H1 (cell line): ENCODE results near the gene SORBS1. TPM values are rescaled to one million over a fixed set of nuclear protein-coding genes. Genes with fewer than 3 reads are reported as not detected.

Experiments
- BCL11A ChIP-seq, 2 experiments: IDR thresholded peaks; one replicate each; pipeline ENCODE4 v1.6.1; 2011; ENCODE audit warnings: low read depth in 2 of 2, low read length in 2 of 2, mild to moderate bottlenecking in 2 of 2
- CTBP2 ChIP-seq: IDR thresholded peaks from 2 replicates; pipeline ENCODE4 v1.7.0; 2011; ENCODE audit warnings: borderline replicate concordance, mild to moderate bottlenecking, moderate library complexity, mixed read lengths, low read length; ENCODE audit not compliant: insufficient read depth, insufficient read length
- SIN3A ChIP-seq, 2 experiments: IDR thresholded peaks in 1 of 2; conservative IDR thresholded peaks in 1 of 2; 2 replicates each; pipeline ENCODE4 v1.6.1; 2011 to 2012; ENCODE audit warnings: low read length in 2 of 2, improper control_type of control experiment in 1 of 2, low read depth in 1 of 2, mild to moderate bottlenecking in 1 of 2
- TEAD4 ChIP-seq: IDR thresholded peaks from 2 replicates; pipeline ENCODE4 v1.6.1; 2012; ENCODE audit warnings: low read depth, low read length, inconsistent platforms, mixed read lengths
- polyA plus RNA-seq, 7 experiments: library from polyadenylated mRNA; depleted of rRNA in 3 of 7; stranded (reverse) in 5 of 7; unstranded in 2 of 7; fragments of >200 nt in 5 of 7; fragments of 200-250 nt in 2 of 7; gene quantifications; 1 replicate in 5 of 7; 2 replicates in 1 of 7; 4 replicates in 1 of 7; pipeline versions ENCODE4 v1.2.1 to v1.2.3, GENCODE V29; 2011 to 2013; ENCODE audit warnings: missing spikeins in 2 of 7, mixed read lengths in 2 of 7
- total RNA-seq: library from RNA; stranded (reverse); fragmentation: NEBNext Ultra II Directional; extraction: Animal tissue kit (Norgen Biotek cat#: 25700); gene quantifications from 2 replicates; pipeline ENCODE4 v1.2.1, GENCODE V29; 2021
- TF ChIP-seq, protein P1 (sequence below): IDR thresholded peaks from 2 replicates; pipeline ENCODE4 v1.6.1; 2011; ENCODE audit warnings: low read length, improper control_type of control experiment

The SORBS1 gene
- total and polyA plus RNA-seq, 2 of the 8 experiments (the other 6 are each of a cell fraction or from before 2014, with no cell fraction given) = 16.0 to 35.0 TPM

DNA sequence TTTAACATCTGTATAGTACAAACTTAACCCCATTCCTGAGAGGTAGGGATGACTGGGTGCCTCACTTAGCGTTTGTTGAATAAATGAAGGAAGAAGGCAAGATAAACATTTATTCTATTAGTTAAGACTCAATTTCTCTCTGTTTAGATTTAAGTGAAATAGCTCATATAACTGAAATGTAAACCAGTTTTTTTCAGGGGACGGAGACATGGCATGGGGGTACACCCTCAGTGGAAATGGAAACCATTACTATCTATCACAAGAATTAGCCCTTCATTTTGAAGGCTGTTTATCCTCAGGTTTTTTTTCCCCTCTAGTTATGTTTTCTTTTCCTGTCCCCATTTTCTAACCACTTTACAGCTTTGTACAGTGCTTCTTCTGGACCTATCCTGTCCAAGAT, 234.8 kb downstream of the SORBS1 start (continued):
- TF ChIP-seq, protein P1, sequence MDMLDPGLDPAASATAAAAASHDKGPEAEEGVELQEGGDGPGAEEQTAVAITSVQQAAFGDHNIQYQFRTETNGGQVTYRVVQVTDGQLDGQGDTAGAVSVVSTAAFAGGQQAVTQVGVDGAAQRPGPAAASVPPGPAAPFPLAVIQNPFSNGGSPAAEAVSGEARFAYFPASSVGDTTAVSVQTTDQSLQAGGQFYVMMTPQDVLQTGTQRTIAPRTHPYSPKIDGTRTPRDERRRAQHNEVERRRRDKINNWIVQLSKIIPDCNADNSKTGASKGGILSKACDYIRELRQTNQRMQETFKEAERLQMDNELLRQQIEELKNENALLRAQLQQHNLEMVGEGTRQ = no peak
- no peak for TF ChIP-seq SIN3A (conservative IDR thresholded peaks at IDR 0.05 in 1 of 2, IDR thresholded peaks at IDR 0.05 in 1 of 2; ENCODE audit: low read depth in 1 of 2, low read length in 2 of 2)
- no peak for TF ChIP-seq CTBP2
- TF ChIP-seq TEAD4 = no peak
- TF ChIP-seq BCL11A (IDR thresholded peaks at IDR 0.05; ENCODE audit: low read depth in 2 of 2, low read length in 2 of 2) = no peak
